ENCODE measurements around the gene OCA2. TPM values are rescaled to one million over a fixed set of nuclear protein-coding genes. Genes with fewer than 3 reads are reported as not detected.

Gene OCA2
- total RNA-seq, 3 donors from 2014 or later (not counting 1 experiment from before 2014, with no cell fraction given) = 0.35 to 1.5 (median 0.56) TPM

- Histone ChIP-seq H3K9me3 (ENCODE audit: control insufficient read depth, insufficient read depth, low read length) (no peaks in the 10 kb centered on the region), H3K36me3 (ENCODE audit: control insufficient read depth, insufficient read depth, low read length) (no peaks in the 10 kb centered on the region), H3K27me3 (ENCODE audit: control insufficient read depth, insufficient read depth, low read length) (no peaks in the 10 kb centered on the region), H3K4me1 (ENCODE audit: control insufficient read depth, insufficient read depth, low read length) (no peaks in the 10 kb centered on the region), H3K4me3 (ENCODE audit: low read length) (no peak overlapping the region), H3K27ac (ENCODE audit: low read length) (no peak overlapping the region)
- DNase-seq = no peak
- WGBS (ENCODE audit: insufficient coverage) = 95% methylated on average over 13 of the region's 13 CpGs
- Mint-ChIP-seq H3K9me3 (no peaks in the 10 kb centered on the region), H3K4me1 (no peaks in the 10 kb centered on the region), H3K36me3 (no peaks in the 10 kb centered on the region), H3K27ac (no peak overlapping the region), H3K27me3 (ENCODE audit: low read depth in 2 of 2) (no peaks in the 10 kb centered on the region), H3K4me3 (no peak overlapping the region)
- no peak for ATAC-seq
- TF ChIP-seq CTCF (IDR thresholded peaks at IDR 0.05) = no peak
- intact Hi-C loops (cut with micrococcal nuclease) = no loop called here
These were observed 109.7 kb downstream of the OCA2 start for GRCh38 chr15:27989427-27989826.

GRCh38 chr15:27985099-27985498, 114.0 kb downstream of the OCA2 start:
- TF ChIP-seq CTCF (IDR thresholded peaks at IDR 0.05) = no peak
- Histone ChIP-seq H3K27me3 (ENCODE audit: control insufficient read depth, insufficient read depth, low read length) (no peaks in the 10 kb centered on the region), H3K4me3 (ENCODE audit: low read length) (no peak overlapping the region), H3K36me3 (ENCODE audit: control insufficient read depth, insufficient read depth, low read length) (no peaks in the 10 kb centered on the region), H3K4me1 (ENCODE audit: control insufficient read depth, insufficient read depth, low read length) (no peaks in the 10 kb centered on the region), H3K27ac (ENCODE audit: low read length) (no peak overlapping the region), H3K9me3 (ENCODE audit: control insufficient read depth, insufficient read depth, low read length) (no peaks in the 10 kb centered on the region)
- Mint-ChIP-seq H3K27me3 (ENCODE audit: low read depth in 2 of 2) (no peaks in the 10 kb centered on the region), H3K27ac (no peak overlapping the region), H3K4me3 (no peak overlapping the region), H3K4me1 (no peaks in the 10 kb centered on the region), H3K36me3 (no peaks in the 10 kb centered on the region), H3K9me3 (no peaks in the 10 kb centered on the region)
- 90% methylated on average over 13 of the region's 13 CpGs for WGBS (ENCODE audit: insufficient coverage)
- DNase-seq (no peak), ATAC-seq (no peak)
- intact Hi-C loops (cut with micrococcal nuclease) = no loop called here

GRCh38 chr15:27983496-27983895, 115.6 kb downstream of the OCA2 start:
- Histone ChIP-seq H3K27me3 (ENCODE audit: control insufficient read depth, insufficient read depth, low read length) (no peaks in the 10 kb centered on the region), H3K4me1 (ENCODE audit: control insufficient read depth, insufficient read depth, low read length) (no peaks in the 10 kb centered on the region), H3K27ac (ENCODE audit: low read length) (no peak overlapping the region), H3K9me3 (ENCODE audit: control insufficient read depth, insufficient read depth, low read length) (no peaks in the 10 kb centered on the region), H3K36me3 (ENCODE audit: control insufficient read depth, insufficient read depth, low read length) (no peaks in the 10 kb centered on the region), H3K4me3 (ENCODE audit: low read length) (no peak overlapping the region)
- Mint-ChIP-seq H3K36me3 (no peaks in the 10 kb centered on the region), H3K4me1 (no peaks in the 10 kb centered on the region), H3K9me3 (no peaks in the 10 kb centered on the region), H3K27ac (no peak overlapping the region), H3K4me3 (no peak overlapping the region), H3K27me3 (ENCODE audit: low read depth in 2 of 2) (no peaks in the 10 kb centered on the region)
- intact Hi-C loops (cut with micrococcal nuclease) = no loop called here
- TF ChIP-seq CTCF (IDR thresholded peaks at IDR 0.05) = no peak
- no peak for ATAC-seq
- DNase-seq = no peak
- WGBS (ENCODE audit: insufficient coverage) = 93% methylated on average over 9 of the region's 9 CpGs

- intact Hi-C loops (cut with micrococcal nuclease) = no loop called here
- Mint-ChIP-seq H3K36me3 (no peaks in the 10 kb centered on the region), H3K9me3 (no peaks in the 10 kb centered on the region), H3K4me3 (no peak overlapping the region), H3K27ac (no peak overlapping the region), H3K4me1 (no peaks in the 10 kb centered on the region), H3K27me3 (ENCODE audit: low read depth in 2 of 2) (no peaks in the 10 kb centered on the region)
- Histone ChIP-seq H3K9me3 (ENCODE audit: control insufficient read depth, insufficient read depth, low read length) (no peaks in the 10 kb centered on the region), H3K4me1 (ENCODE audit: control insufficient read depth, insufficient read depth, low read length) (no peaks in the 10 kb centered on the region), H3K4me3 (ENCODE audit: low read length) (no peak overlapping the region), H3K27ac (ENCODE audit: low read length) (no peak overlapping the region), H3K27me3 (ENCODE audit: control insufficient read depth, insufficient read depth, low read length) (no peaks in the 10 kb centered on the region), H3K36me3 (ENCODE audit: control insufficient read depth, insufficient read depth, low read length) (no peaks in the 10 kb centered on the region)
- no peak for ATAC-seq
- no peak for TF ChIP-seq CTCF (IDR thresholded peaks at IDR 0.05)
- 96% methylated on average over 3 of the region's 4 CpGs for WGBS (ENCODE audit: insufficient coverage)
- no peak for DNase-seq
These were observed 121.4 kb downstream of the OCA2 start for GRCh38 chr15:27977696-27978095.
